ENCODE results near the gene CDH3. TPM values are rescaled to one million over a fixed set of nuclear protein-coding genes. Genes with fewer than 3 reads are reported as not detected.

CDH3 gene
- total and polyA plus RNA-seq, 2 experiments from 2014 or later = 78.0 to 210 TPM

DNA sequence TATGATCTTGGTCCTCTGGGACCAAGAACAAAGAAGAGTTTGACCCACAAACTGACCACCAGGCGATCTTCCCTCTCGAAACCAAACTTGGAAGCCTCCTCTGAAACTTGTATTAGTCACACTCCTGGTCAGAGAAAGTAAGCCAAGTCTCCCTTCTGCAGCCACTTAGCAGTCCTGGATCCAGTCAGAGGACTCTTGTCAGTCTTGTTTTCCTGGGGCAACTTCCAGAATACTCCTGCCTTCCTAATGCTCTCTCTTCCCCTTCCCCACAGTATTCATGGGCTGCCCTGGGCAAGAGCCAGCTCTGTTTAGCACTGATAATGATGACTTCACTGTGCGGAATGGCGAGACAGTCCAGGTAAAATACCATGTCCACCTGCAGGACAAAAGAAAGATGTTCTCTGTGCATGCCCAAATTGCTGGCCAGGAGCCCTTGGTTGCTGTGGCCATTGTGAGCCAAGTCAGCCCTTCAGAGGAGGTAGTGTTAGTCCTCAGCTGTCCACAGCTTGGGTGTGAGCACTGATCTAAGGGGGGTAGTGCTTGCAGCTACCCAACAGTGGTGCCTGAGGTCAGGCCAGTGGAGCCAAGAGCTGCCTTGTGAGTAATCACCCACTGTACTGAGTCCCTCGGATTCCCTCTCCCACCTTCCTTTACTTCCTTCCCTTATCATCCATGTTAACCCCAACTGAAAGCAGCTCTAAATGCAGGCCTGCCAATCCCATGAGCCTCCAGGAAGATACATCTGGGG, 31.2 kb downstream of the CDH3 start (continued):
- TF ChIP-seq ZNF114 (CRISPR knock-in tag; IDR thresholded peaks at IDR 0.05) = no peak
- TF ChIP-seq, protein P1, sequence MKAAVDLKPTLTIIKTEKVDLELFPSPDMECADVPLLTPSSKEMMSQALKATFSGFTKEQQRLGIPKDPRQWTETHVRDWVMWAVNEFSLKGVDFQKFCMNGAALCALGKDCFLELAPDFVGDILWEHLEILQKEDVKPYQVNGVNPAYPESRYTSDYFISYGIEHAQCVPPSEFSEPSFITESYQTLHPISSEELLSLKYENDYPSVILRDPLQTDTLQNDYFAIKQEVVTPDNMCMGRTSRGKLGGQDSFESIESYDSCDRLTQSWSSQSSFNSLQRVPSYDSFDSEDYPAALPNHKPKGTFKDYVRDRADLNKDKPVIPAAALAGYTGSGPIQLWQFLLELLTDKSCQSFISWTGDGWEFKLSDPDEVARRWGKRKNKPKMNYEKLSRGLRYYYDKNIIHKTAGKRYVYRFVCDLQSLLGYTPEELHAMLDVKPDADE (IDR thresholded peaks at IDR 0.05) = no peak
- TF ChIP-seq EZH2phosphoT487 (IDR thresholded peaks at IDR 0.05; ENCODE audit: unreplicated experiment) = no peak
- no peak for TF ChIP-seq CTCF (conservative IDR thresholded peaks at IDR 0.05; ENCODE audit: low read depth in 2 of 2)

DNA sequence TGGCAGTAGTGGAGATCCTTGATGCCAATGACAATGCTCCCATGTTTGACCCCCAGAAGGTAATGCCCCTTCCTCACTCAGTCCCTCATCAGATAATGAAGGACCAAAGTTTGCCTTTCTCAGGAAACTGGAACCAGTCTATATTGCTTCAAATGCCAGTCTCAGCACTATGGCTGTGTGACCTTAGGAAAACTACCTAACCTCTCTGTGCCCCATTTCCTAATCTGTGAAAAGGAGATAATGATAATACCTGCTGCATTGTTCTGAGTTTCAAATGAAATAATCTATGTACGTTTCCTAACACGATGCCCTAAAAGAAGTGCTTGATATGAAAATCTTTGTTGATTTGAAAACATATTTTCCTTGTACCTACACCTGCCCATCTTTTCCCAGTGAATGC, 35.9 kb downstream of the CDH3 start:
- H3K4me3 Mint-ChIP-seq = no peak overlapping the region
- DNase-seq (ENCODE audit: low spot score) = no peak

More for the DNA sequence above, 35.9 kb downstream of the CDH3 start:
- TF ChIP-seq POLR2AphosphoS5 (IDR thresholded peaks at IDR 0.05; ENCODE audit: low read depth) (no peak), JUNB (IDR thresholded peaks at IDR 0.05; ENCODE audit: unreplicated experiment) (no peak), EZH2 (IDR thresholded peaks at IDR 0.05; ENCODE audit: low read depth, unreplicated experiment) (no peak), EZH2phosphoT487 (IDR thresholded peaks at IDR 0.05; ENCODE audit: unreplicated experiment) (no peak), CTCF (conservative IDR thresholded peaks at IDR 0.05; ENCODE audit: low read depth in 2 of 2) (no peak), NANOG (IDR thresholded peaks at IDR 0.05; ENCODE audit: borderline replicate concordance) (no peak)
- TF ChIP-seq, protein P2, sequence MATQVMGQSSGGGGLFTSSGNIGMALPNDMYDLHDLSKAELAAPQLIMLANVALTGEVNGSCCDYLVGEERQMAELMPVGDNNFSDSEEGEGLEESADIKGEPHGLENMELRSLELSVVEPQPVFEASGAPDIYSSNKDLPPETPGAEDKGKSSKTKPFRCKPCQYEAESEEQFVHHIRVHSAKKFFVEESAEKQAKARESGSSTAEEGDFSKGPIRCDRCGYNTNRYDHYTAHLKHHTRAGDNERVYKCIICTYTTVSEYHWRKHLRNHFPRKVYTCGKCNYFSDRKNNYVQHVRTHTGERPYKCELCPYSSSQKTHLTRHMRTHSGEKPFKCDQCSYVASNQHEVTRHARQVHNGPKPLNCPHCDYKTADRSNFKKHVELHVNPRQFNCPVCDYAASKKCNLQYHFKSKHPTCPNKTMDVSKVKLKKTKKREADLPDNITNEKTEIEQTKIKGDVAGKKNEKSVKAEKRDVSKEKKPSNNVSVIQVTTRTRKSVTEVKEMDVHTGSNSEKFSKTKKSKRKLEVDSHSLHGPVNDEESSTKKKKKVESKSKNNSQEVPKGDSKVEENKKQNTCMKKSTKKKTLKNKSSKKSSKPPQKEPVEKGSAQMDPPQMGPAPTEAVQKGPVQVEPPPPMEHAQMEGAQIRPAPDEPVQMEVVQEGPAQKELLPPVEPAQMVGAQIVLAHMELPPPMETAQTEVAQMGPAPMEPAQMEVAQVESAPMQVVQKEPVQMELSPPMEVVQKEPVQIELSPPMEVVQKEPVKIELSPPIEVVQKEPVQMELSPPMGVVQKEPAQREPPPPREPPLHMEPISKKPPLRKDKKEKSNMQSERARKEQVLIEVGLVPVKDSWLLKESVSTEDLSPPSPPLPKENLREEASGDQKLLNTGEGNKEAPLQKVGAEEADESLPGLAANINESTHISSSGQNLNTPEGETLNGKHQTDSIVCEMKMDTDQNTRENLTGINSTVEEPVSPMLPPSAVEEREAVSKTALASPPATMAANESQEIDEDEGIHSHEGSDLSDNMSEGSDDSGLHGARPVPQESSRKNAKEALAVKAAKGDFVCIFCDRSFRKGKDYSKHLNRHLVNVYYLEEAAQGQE (IDR thresholded peaks at IDR 0.05; ENCODE audit: unreplicated experiment) = no peak
- TF ChIP-seq, protein P1 (IDR thresholded peaks at IDR 0.05) = no peak
- H3K9me2 ChIP-seq (ENCODE audit: insufficient read depth) = no peaks in the 10 kb centered on the region
- Mint-ChIP-seq H3K36me3 (ENCODE audit: low read depth) (peaks cover 83% of the 10 kb centered on the region), H3K27ac (no peak overlapping the region), H3K9me3 (no peaks in the 10 kb centered on the region), H3K4me1 (no peaks in the 10 kb centered on the region), H3K27me3 (ENCODE audit: insufficient read depth, low read depth, poor library complexity) (no peaks in the 10 kb centered on the region)
- no peak overlapping the region for H3K4me3 ChIP-seq
- peaks cover 12% of the 10 kb centered on the region for H4K20me1 ChIP-seq (replicated peaks; ENCODE audit: insufficient read depth)
- H3K4me1 ChIP-seq (ENCODE audit: insufficient read depth) = no peaks in the 10 kb centered on the region
- H3K27me3 ChIP-seq (ENCODE audit: insufficient read depth) = no peaks in the 10 kb centered on the region
- no peak overlapping the region for H3K4me2 ChIP-seq
- H3F3A ChIP-seq (replicated peaks; ENCODE audit: low read depth) = no peaks in the 10 kb centered on the region
- H2AFZ ChIP-seq = no peak overlapping the region
- peaks cover 11% of the 10 kb centered on the region for H3K79me2 ChIP-seq (replicated peaks; ENCODE audit: insufficient read depth)
- ATAC-seq = no peak
- peaks cover 51% of the 10 kb centered on the region for H3K36me3 ChIP-seq (ENCODE audit: insufficient read depth)
- H3K27ac ChIP-seq (ENCODE audit: low read depth) = no peak overlapping the region

All from GM23338 (cell line).